ENCODE measurements around the gene NTRK3.
A peak's percentile ranks its signal among the peaks of the same experiment; 100 is the strongest.

The NTRK3 gene

DNA sequence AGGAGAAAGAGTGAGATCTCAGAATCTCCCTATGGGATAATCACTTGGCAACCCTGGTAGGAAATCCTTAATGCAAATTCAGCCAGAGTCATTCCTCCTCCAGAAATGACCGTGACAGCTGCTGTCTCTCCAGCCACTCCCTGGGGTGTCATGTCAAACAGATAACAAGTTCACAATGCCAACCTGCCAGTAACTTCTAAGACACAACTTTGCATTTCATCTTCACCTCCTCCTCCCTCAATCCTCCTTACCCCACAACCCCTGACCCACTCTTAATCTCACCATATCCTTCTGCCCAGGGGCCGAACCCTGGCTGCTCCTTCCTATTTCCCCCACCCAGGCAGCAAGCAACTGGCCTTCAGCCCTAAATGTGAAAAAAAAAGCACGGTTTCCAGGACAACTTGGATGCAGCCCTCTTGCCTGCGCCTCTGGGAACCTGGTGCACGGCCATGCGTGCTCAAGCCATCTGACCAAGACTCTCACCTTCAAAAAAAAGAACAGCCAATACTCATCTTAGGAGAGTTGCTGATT is 166.0 kb downstream of the NTRK3 start:
- Histone ChIP-seq H3K4me1 (ENCODE audit: insufficient read depth, poor library complexity, severe bottlenecking) (no peaks in the 10 kb centered on the region), H3K27ac (ENCODE audit: poor library complexity, severe bottlenecking) (no peak overlapping the region), H3K27me3 (ENCODE audit: insufficient read depth, poor library complexity, severe bottlenecking) (peaks cover 2% of the 10 kb centered on the region), H3K36me3 (ENCODE audit: low read depth) (no peaks in the 10 kb centered on the region), H3K4me3 (ENCODE audit: severe bottlenecking) (no peak overlapping the region), H3K9me3 (ENCODE audit: severe bottlenecking) (no peaks in the 10 kb centered on the region)
- TF ChIP-seq, protein P1, sequence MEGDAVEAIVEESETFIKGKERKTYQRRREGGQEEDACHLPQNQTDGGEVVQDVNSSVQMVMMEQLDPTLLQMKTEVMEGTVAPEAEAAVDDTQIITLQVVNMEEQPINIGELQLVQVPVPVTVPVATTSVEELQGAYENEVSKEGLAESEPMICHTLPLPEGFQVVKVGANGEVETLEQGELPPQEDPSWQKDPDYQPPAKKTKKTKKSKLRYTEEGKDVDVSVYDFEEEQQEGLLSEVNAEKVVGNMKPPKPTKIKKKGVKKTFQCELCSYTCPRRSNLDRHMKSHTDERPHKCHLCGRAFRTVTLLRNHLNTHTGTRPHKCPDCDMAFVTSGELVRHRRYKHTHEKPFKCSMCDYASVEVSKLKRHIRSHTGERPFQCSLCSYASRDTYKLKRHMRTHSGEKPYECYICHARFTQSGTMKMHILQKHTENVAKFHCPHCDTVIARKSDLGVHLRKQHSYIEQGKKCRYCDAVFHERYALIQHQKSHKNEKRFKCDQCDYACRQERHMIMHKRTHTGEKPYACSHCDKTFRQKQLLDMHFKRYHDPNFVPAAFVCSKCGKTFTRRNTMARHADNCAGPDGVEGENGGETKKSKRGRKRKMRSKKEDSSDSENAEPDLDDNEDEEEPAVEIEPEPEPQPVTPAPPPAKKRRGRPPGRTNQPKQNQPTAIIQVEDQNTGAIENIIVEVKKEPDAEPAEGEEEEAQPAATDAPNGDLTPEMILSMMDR (IDR thresholded peaks at IDR 0.05; ENCODE audit: poor library complexity, severe bottlenecking): no peak
- DNase-seq (ENCODE audit: low spot score) (no peak), ATAC-seq (ENCODE audit: low read depth) (no peak)

DNA sequence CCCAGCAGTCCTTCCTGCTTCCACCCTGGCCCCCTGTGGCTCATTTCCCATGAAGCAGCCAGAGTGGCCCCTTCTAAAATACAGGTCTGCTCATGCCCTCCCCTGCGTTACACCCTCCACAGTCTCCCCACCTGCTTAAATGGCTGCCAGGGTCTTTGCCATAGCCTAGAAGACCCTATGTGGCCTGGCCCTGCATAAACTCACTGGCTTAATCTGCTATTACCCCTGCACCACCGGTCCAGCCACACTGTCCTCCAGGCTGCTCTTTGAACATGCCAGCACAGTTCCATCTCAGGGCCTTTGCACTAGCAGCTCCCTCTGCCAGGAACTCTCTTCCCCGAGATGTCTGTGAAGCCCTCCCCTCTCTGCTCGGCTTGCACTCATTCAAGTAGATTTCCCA is 166.8 kb downstream of the NTRK3 start:
- Histone ChIP-seq H3K27me3 (ENCODE audit: insufficient read depth, poor library complexity, severe bottlenecking) (peaks cover 3% of the 10 kb centered on the region), H3K4me1 (ENCODE audit: insufficient read depth, poor library complexity, severe bottlenecking) (no peaks in the 10 kb centered on the region), H3K27ac (ENCODE audit: poor library complexity, severe bottlenecking) (no peak overlapping the region), H3K36me3 (ENCODE audit: low read depth) (no peaks in the 10 kb centered on the region), H3K9me3 (ENCODE audit: severe bottlenecking) (no peaks in the 10 kb centered on the region), H3K4me3 (ENCODE audit: severe bottlenecking) (no peak overlapping the region)
- no peak for DNase-seq (ENCODE audit: low spot score)
- ATAC-seq (ENCODE audit: low read depth): no peak
- TF ChIP-seq, protein P1 (IDR thresholded peaks at IDR 0.05; ENCODE audit: poor library complexity, severe bottlenecking): no peak

DNA sequence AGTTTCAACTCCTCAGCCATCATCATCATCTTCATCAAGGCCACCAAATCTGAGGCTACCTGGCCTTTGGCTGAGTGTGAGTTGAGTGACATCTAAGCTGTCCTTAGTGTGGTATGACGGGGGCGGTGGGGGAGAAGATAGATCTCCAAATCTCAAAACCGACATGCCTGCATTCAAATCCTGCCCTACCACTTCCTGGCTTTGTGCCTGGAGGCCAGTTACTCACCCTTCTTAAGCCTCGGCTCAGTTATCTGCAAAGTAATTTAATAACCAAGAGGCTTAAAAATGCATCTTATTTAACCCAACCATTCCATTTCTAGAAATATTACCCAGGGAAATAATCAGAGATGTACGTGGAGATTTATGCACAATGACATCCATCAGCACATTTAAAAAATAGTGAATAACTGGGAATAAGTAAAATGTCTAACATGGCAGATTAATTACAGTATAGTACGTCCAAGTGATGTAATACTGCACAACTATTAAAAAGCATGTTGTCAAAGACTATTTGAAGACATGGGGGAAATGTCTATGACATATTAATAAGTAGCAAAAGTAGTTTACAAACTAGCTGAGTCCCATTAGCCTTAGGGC is 167.4 kb downstream of the NTRK3 start:
- DNase-seq (ENCODE audit: low spot score): no peak
- peaks cover 3% of the 10 kb centered on the region for H3K27me3 ChIP-seq (ENCODE audit: insufficient read depth, poor library complexity, severe bottlenecking)
- TF ChIP-seq, protein P1 (IDR thresholded peaks at IDR 0.05; ENCODE audit: poor library complexity, severe bottlenecking): no peak
- no peaks in the 10 kb centered on the region for H3K36me3 ChIP-seq (ENCODE audit: low read depth)
- peak; percentile 41; the same call in 1 of the 3 replicates for ATAC-seq (ENCODE audit: low read depth)
- no peak overlapping the region for H3K4me3 ChIP-seq (ENCODE audit: severe bottlenecking)
- H3K27ac ChIP-seq (ENCODE audit: poor library complexity, severe bottlenecking): no peak overlapping the region
- no peaks in the 10 kb centered on the region for H3K4me1 ChIP-seq (ENCODE audit: insufficient read depth, poor library complexity, severe bottlenecking)
- H3K9me3 ChIP-seq (ENCODE audit: severe bottlenecking): no peaks in the 10 kb centered on the region

DNA sequence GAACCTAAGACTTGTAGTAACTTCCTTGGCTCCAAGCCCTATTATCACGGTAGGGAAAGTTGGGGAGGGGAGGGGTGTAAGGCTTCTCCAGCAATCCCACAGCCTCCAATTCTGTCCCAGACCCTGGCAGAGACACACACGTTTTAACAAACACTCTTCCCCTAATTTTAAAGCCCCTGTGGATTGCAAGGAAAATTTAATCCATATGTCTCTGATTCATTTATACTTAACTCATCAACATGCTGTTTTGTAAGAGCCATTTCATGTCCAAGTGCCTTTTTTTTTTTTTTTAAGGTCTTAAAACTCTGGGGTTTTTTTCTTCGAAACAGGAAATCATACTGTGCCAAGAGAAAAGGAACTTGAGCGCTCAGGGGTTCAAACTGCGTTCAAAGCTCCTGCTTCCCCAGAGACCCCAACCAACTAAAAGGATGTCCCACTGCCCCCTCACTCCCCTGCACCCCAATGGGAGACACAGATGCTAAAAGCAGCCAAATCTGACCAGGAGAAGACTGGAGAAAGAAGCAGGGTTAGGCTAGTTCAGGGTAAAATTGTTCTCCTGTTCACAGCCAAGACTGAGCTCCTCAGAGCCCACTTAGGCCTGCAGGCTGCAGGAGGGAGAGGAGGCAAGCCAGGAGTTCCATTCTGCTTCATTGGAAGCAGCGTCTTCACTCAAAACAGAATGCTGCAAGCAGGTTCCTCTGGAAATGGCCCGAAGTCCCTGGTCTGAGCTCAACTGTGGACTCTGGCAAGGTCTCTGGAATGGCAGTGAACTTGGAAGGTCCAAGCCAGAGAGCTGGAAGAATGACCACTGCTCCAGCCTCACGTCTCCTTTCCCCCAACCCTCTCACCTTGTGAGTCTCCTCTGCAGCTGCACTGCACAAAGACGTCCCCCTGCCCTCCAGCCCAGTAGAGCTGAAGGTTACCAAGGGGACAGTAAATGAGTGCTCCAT is 172.5 kb downstream of the NTRK3 start:
- H3K27me3 ChIP-seq (ENCODE audit: insufficient read depth, poor library complexity, severe bottlenecking): peaks cover 3% of the 10 kb centered on the region
- ATAC-seq (ENCODE audit: low read depth) (no peak), DNase-seq (ENCODE audit: low spot score) (no peak)
- TF ChIP-seq, protein P1 (IDR thresholded peaks at IDR 0.05; ENCODE audit: poor library complexity, severe bottlenecking): no peak
- no peaks in the 10 kb centered on the region for H3K36me3 ChIP-seq (ENCODE audit: low read depth)
- no peak overlapping the region for H3K4me3 ChIP-seq (ENCODE audit: severe bottlenecking)
- H3K9me3 ChIP-seq (ENCODE audit: severe bottlenecking): no peaks in the 10 kb centered on the region
- H3K4me1 ChIP-seq (ENCODE audit: insufficient read depth, poor library complexity, severe bottlenecking): no peaks in the 10 kb centered on the region
- H3K27ac ChIP-seq (ENCODE audit: poor library complexity, severe bottlenecking): no peak overlapping the region

Data from RWPE2 (cell line).